Measurements from ENCODE around the gene HES5. TPM values are rescaled to one million over a fixed set of nuclear protein-coding genes. Genes with fewer than 3 reads are reported as not detected.

The HES5 gene
- total RNA-seq, 1 donor: not detected

GRCh38 chr1:2497891-2498290 is 32.2 kb downstream of the HES5 start:
- TF ChIP-seq CTCF (IDR thresholded peaks at IDR 0.05; ENCODE audit: insufficient read depth, low read length): no peak
- no peak overlapping the region for H3K4me3 ChIP-seq (ENCODE audit: low read depth, low read length)
- DNase-seq (ENCODE audit: low read depth): no peak

- H3K4me3 ChIP-seq (ENCODE audit: low read depth, low read length): no peak overlapping the region
- no peak for TF ChIP-seq CTCF (IDR thresholded peaks at IDR 0.05; ENCODE audit: insufficient read depth, low read length)
- no peak for DNase-seq (ENCODE audit: low read depth)
These were observed 33.3 kb downstream of the HES5 start for GRCh38 chr1:2496746-2497145.

- no peak for DNase-seq (ENCODE audit: low read depth)
- no peak overlapping the region for H3K4me3 ChIP-seq (ENCODE audit: low read depth, low read length)
- no peak for TF ChIP-seq CTCF (IDR thresholded peaks at IDR 0.05; ENCODE audit: insufficient read depth, low read length)
These were observed 33.9 kb downstream of the HES5 start for GRCh38 chr1:2496087-2496622.

GRCh38 chr1:2495546-2495945 is 34.5 kb downstream of the HES5 start:
- no peak for DNase-seq (ENCODE audit: low read depth)
- no peak overlapping the region for H3K4me3 ChIP-seq (ENCODE audit: low read depth, low read length)
- no peak for TF ChIP-seq CTCF (IDR thresholded peaks at IDR 0.05; ENCODE audit: insufficient read depth, low read length)

- TF ChIP-seq CTCF (IDR thresholded peaks at IDR 0.05; ENCODE audit: insufficient read depth, low read length): no peak
- DNase-seq (ENCODE audit: low read depth): no peak
- H3K4me3 ChIP-seq (ENCODE audit: low read depth, low read length): no peak overlapping the region
These were observed 35.0 kb downstream of the HES5 start for GRCh38 chr1:2495026-2495425.

GRCh38 chr1:2494323-2494693 is 35.8 kb downstream of the HES5 start:
- no peak overlapping the region for H3K4me3 ChIP-seq (ENCODE audit: low read depth, low read length)
- no peak for DNase-seq (ENCODE audit: low read depth)
- no peak for TF ChIP-seq CTCF (IDR thresholded peaks at IDR 0.05; ENCODE audit: insufficient read depth, low read length)

- no peak for DNase-seq (ENCODE audit: low read depth)
- H3K4me3 ChIP-seq (ENCODE audit: low read depth, low read length): no peak overlapping the region
- TF ChIP-seq CTCF (IDR thresholded peaks at IDR 0.05; ENCODE audit: insufficient read depth, low read length): no peak
These were observed 36.3 kb downstream of the HES5 start for GRCh38 chr1:2493691-2494322.

Data from fibroblast of the aortic adventitia (primary cell).